GM18867 (cell line): Measurements from ENCODE around the gene SCGB2A2.

Experiments used
- ATAC-seq: cut with Tn5 transposase; IDR thresholded peaks from one replicate; pipeline ENCODE4 v1.9.1; 2021; ENCODE audit warnings: mild to moderate bottlenecking, moderate library complexity; ENCODE audit not compliant: unreplicated experiment

The SCGB2A2 gene

GRCh38 chr11:62298975-62299374 is 29.0 kb downstream of the SCGB2A2 start, which contains the start of gene SCGB1D4:
Gene SCGB1D4, minus strand, starts transcription at chr11:62299075. Its CDS starts 65 bp downstream, at chr11:62299010.
- ATAC-seq: no peak

GRCh38 chr11:62306227-62306626 is 36.3 kb downstream of the SCGB2A2 start:
- no peak for ATAC-seq

DNA sequence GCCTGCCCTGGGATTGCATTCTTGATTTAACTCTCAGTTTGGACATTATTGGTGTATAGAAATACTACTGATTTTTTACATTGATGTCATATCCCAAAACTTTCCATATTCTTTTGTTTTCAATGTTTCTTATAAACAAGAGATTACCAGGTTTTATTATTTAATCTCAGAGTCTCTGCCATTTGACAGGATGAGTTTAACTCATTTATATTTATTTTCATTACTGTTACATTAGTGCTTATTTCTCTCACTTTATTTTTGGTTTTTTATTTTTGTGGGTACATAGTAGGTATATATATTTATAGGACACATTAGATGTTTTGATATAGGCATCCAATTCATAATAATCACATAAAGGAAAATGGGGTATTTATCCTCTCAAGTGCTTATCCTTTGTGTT is 38.0 kb downstream of the SCGB2A2 start:
- no peak for ATAC-seq

- ATAC-seq: no peak
Observed at GRCh38 chr11:62309991-62310390, 40.0 kb downstream of the SCGB2A2 start.

DNA sequence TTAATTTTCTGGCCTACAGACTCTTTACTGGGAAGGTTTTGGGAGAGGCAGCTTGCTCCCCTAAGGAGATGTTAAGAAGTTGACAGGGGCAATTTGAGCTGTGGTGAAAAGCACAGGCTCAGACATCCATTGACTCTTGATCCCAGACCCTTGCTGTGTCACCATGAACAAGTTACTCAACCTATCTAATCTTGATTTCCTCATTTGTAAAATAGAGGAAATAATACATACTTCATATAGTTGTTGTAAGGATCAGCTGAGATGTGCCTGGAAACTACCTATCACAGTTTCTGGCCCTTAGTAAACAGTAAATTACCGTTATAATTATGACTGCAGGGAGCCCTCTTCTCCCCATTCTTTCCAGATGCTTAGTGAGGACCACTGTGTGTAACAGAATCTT is 45.5 kb downstream of the SCGB2A2 start:
- no peak for ATAC-seq

GRCh38 chr11:62322524-62322923 is 52.6 kb downstream of the SCGB2A2 start:
- no peak for ATAC-seq
